A549 (cell line): ENCODE results near the gene COQ9. TPM values are rescaled to one million over a fixed set of nuclear protein-coding genes. Genes with fewer than 3 reads are reported as not detected.

ENCODE experiments used
- ATAC-seq, 2 experiments: fragments of 200-7000 bp in 1 of 2; fragments of >200 bp in 1 of 2; cut with Nextera tagmentation in 1 of 2; cut with Tn5 transposase in 1 of 2; 3 replicates each; pipeline versions ENCODE4 v1.8.0 to v1.9.1; 2018 to 2020; ENCODE audit warnings: mild to moderate bottlenecking in 1 of 2, moderate library complexity in 1 of 2
- CTCF ChIA-PET: fragments of 300-600 bp; sonication (Branson Sonifier 250); formaldehyde crosslinking; extraction: SDS; loops from one replicate; lab custom pipeline; 2021; ENCODE audit warnings: antibody characterized with exemption, inconsistent platforms; lab: Yijun Ruan, JAX
- POLR2A ChIA-PET: fragments of 350-600 bp; formaldehyde crosslinking; extraction: SDS; loops from one replicate; lab custom pipeline; 2021; ENCODE audit warnings: antibody characterized with exemption, inconsistent platforms; lab: Yijun Ruan, JAX
- DNase-seq, 2 experiments: peaks; one replicate each; pipeline versions ENCODE4 v3.0.0 to v3.0.0-alpha.2; 2011 to 2016; ENCODE audit warnings: low read depth in 1 of 2, low spot score in 1 of 2
- FAIRE-seq: peaks from 2 replicates; lab custom pipeline; 2011; peaks lifted over from hg19 to GRCh38; lab: Jason Lieb, UNC
- H3K27ac ChIP-seq, 2 experiments: fragments of >200 bp; sonication (Bioruptor Twin); formaldehyde crosslinking; 3 replicates each; pipeline ENCODE4 v1.5.1; 2016 to 2017
- H3K4me1 ChIP-seq: fragments of >200 bp; sonication (Bioruptor Twin); formaldehyde crosslinking; 3 replicates; pipeline ENCODE4 v1.6.1; 2016
- H3K4me2 ChIP-seq: fragments of >200 bp; sonication (Bioruptor Twin); formaldehyde crosslinking; 3 replicates; pipeline ENCODE4 v1.6.1; 2016
- H3K4me3 ChIP-seq: fragments of >200 bp; sonication (Bioruptor Twin); formaldehyde crosslinking; 3 replicates; pipeline ENCODE4 v1.5.1; 2016
- H3K9me3 ChIP-seq: fragments of >200 bp; sonication (Bioruptor Twin); formaldehyde crosslinking; 3 replicates; pipeline ENCODE4 v1.6.1; 2016
- ATOH8 ChIP-seq: fragments of 250-450 bp; sonication (Bioruptor Pico); IDR thresholded peaks from 2 replicates; pipeline ENCODE4 v1.5.0; 2020; ENCODE audit warnings: low read depth, mild to moderate bottlenecking, moderate library complexity
- CBX2 ChIP-seq: fragments of 200-600 bp; sonication (generic); IDR thresholded peaks from 2 replicates; pipeline ENCODE4 v1.6.1; 2016; ENCODE audit warnings: low read depth, mild to moderate bottlenecking, borderline replicate concordance
- CHD4 ChIP-seq: fragments of 200-600 bp; sonication (generic); IDR thresholded peaks from 2 replicates; pipeline ENCODE4 v1.6.1; 2016; ENCODE audit warnings: antibody characterized with exemption, mild to moderate bottlenecking, borderline replicate concordance
- E2F6 ChIP-seq: IDR thresholded peaks from 2 replicates; pipeline ENCODE4 v1.6.1; 2012; ENCODE audit warnings: low read depth, borderline replicate concordance
- EHF ChIP-seq: fragments of 250-450 bp; sonication (Bioruptor Pico); IDR thresholded peaks from 2 replicates; pipeline ENCODE4 v1.5.0; 2020; ENCODE audit warnings: mild to moderate bottlenecking
- GATA3 ChIP-seq: IDR thresholded peaks from 2 replicates; pipeline ENCODE4 v1.6.1; 2012; ENCODE audit warnings: borderline replicate concordance
- HEYL ChIP-seq: fragments of 250-450 bp; sonication (Bioruptor Pico); IDR thresholded peaks from 2 replicates; pipeline ENCODE4 v1.8.0; 2021; ENCODE audit warnings: mild to moderate bottlenecking, moderate library complexity
- HOXA7 ChIP-seq: fragments of 250-450 bp; sonication (Bioruptor Pico); IDR thresholded peaks from 2 replicates; pipeline ENCODE4 v1.5.0; 2020; ENCODE audit warnings: mild to moderate bottlenecking, moderate library complexity
- KDM5A ChIP-seq: fragments of 200-600 bp; sonication (generic); IDR thresholded peaks from 2 replicates; pipeline ENCODE4 v1.6.1; 2016; ENCODE audit warnings: antibody characterized with exemption, mild to moderate bottlenecking
- MAX ChIP-seq: IDR thresholded peaks from 2 replicates; pipeline ENCODE4 v1.6.1; 2012
- MYC ChIP-seq: IDR thresholded peaks from 2 replicates; pipeline ENCODE4 v1.6.1; 2012; ENCODE audit warnings: mild to moderate bottlenecking, inconsistent platforms, low read length, improper control_type of control experiment, borderline replicate concordance
- PBX3 ChIP-seq: IDR thresholded peaks from 2 replicates; pipeline ENCODE4 v1.6.1; 2012
- POLR2A ChIP-seq: IDR thresholded peaks from 2 replicates; pipeline ENCODE4 v1.6.1; 2012; ENCODE audit warnings: mild to moderate bottlenecking, low read length
- POLR2AphosphoS2 ChIP-seq: conservative IDR thresholded peaks from 2 replicates; pipeline ENCODE4 v1.6.1; 2012; ENCODE audit warnings: low read length, improper control_type of control experiment, inconsistent platforms
- SMC3 ChIP-seq: fragments of >200 bp; sonication (Bioruptor Twin); formaldehyde crosslinking; IDR thresholded peaks from 3 replicates; pipeline ENCODE4 v1.6.1; 2018; ENCODE audit warnings: inconsistent platforms
- ZC3H11A ChIP-seq: fragments of 450-650 bp; IDR thresholded peaks from 2 replicates; pipeline ENCODE4 v1.6.1; 2014; ENCODE audit warnings: antibody characterized with exemption, mild to moderate bottlenecking
- ZFP36 ChIP-seq: fragments of 450-650 bp; IDR thresholded peaks from 2 replicates; pipeline ENCODE4 v1.6.1; 2014; ENCODE audit warnings: borderline replicate concordance; ENCODE audit not compliant: partially characterized antibody
- ZNF302 ChIP-seq: fragments of 250-450 bp; sonication (Bioruptor Pico); IDR thresholded peaks from 2 replicates; pipeline ENCODE4 v1.9.0; 2021; ENCODE audit warnings: inconsistent platforms, mild to moderate bottlenecking, moderate library complexity
- ZSCAN20 ChIP-seq: fragments of 250-450 bp; sonication (Bioruptor Pico); IDR thresholded peaks from 2 replicates; pipeline ENCODE4 v1.8.0; 2022; ENCODE audit warnings: mild to moderate bottlenecking, moderate library complexity
- WGBS: methylation state at CpG from one replicate; pipeline ENCODE4 v1.1.6; 2017; ENCODE audit errors: missing lambda C conversion rate; 5-methylcytosine and 5-hydroxymethylcytosine counted together
- polyA plus RNA-seq, 4 experiments: library from polyadenylated mRNA; depleted of rRNA in 3 of 4; stranded (reverse); fragments of >200 nt; fragmentation: RNase III in 1 of 4; extraction: RNeasy Plus Mini Kit Qiagen cat#74134 plus additional on column Dnase treatment in 1 of 4; gene quantifications; 2 replicates in 3 of 4; 3 replicates in 1 of 4; pipeline ENCODE4 v1.2.3, GENCODE V29; 2011 to 2017

COQ9 gene
- polyA plus RNA-seq, 2 of the 4 experiments (the other 2 are of a cell fraction), result 47.2 to 109 TPM

- H3K27ac ChIP-seq, result peak overlapping the region; percentile 96 to 98
- peaks cover 97% of the 10 kb centered on the region for H3K4me1 ChIP-seq
- ChIA-PET POLR2A (interaction anchor here (0.8 to 3.0 kb wide), 5 partner anchors 8 to 25 kb away, joined by 3 to 25 read pairs (median 7); partner anchors contain the start of genes CIAPIN1, COQ9, DOK4 and POLR2C), CTCF (interaction anchor here (1.3 to 8.4 kb wide), 6 partner anchors 11 to 50 kb away, joined by 3 to 70 read pairs (median 8); partner anchors contain the start of genes DOK4 and POLR2C)
- 0 out of 2 replicates have a peak, but pooled peaks have one; percentile 34 for TF ChIP-seq E2F6
- TF ChIP-seq ATOH8 (CRISPR knock-in tag), result no peak
- TF ChIP-seq GATA3, result no peak
- TF ChIP-seq MAX, result peak; percentile 46; the same call in 1 of the 2 replicates
- TF ChIP-seq HOXA7 (CRISPR knock-in tag), result peak; percentile 61; the same call in 1 of the 2 replicates
- TF ChIP-seq HEYL (CRISPR knock-in tag), result no peak
- 15% methylated on average over 4 of the region's 4 CpGs for WGBS
- ATAC-seq (peak; percentile 23 to 36), DNase-seq (peak in 1 of 2 experiments; percentile 78), FAIRE-seq (no peak)
- 0 out of 3 replicates have a peak overlapping the region, but pooled peaks have one; percentile 2 for H3K4me3 ChIP-seq
- peak overlapping the region; percentile 87 for H3K4me2 ChIP-seq
- H3K9me3 ChIP-seq, result no peaks in the 10 kb centered on the region
Observed at GRCh38 chr16:57472665-57473060, 25.4 kb downstream of the COQ9 start.

- no peak for ATAC-seq
- CTCF ChIA-PET, result interaction anchor here (1.3 to 8.4 kb wide), 8 partner anchors 8 to 46 kb away, joined by 3 to 70 read pairs (median 18); partner anchors contain the start of genes DOK4 and POLR2C
- Histone ChIP-seq H3K4me3 (no peak overlapping the region), H3K4me1 (peaks cover 97% of the 10 kb centered on the region), H3K4me2 (peak overlapping the region; percentile 87), H3K9me3 (no peaks in the 10 kb centered on the region), H3K27ac (peak overlapping the region; percentile 96 to 98)
- TF ChIP-seq POLR2A (no peak), CHD4 (no peak), ZSCAN20 (no peak), PBX3 (no peak), SMC3 (no peak), POLR2AphosphoS2 (no peak), EHF (CRISPR knock-in tag) (no peak), CBX2 (no peak), ZC3H11A (no peak), MYC (no peak), ZNF302 (CRISPR knock-in tag) (no peak), E2F6 (no peak), KDM5A (no peak), ZFP36 (no peak)
- POLR2A ChIA-PET, result interaction anchor here (0.8 to 3.0 kb wide), 3 partner anchors 11 to 26 kb away, joined by 3 to 25 read pairs (median 7); partner anchors contain the start of genes CIAPIN1, COQ9, DOK4 and POLR2C
- DNase-seq, result no peak
- no peak for FAIRE-seq
- 84% methylated on average over 13 of the region's 14 CpGs for WGBS
Observed at GRCh38 chr16:57473176-57473840, 26.0 kb downstream of the COQ9 start.
